Ishikawa (cell line): ENCODE measurements around the gene NPHS1.

ENCODE experiments used
- CEBPB ChIP-seq: IDR thresholded peaks from 2 replicates; pipeline ENCODE4 v1.6.1; 2012
- CREB1 ChIP-seq: IDR thresholded peaks from 2 replicates; pipeline ENCODE4 v1.6.1; 2012; ENCODE audit warnings: low read depth
- EP300 ChIP-seq: IDR thresholded peaks from 2 replicates; pipeline ENCODE4 v1.6.1; 2012; ENCODE audit warnings: borderline replicate concordance
- FOXM1 ChIP-seq: IDR thresholded peaks from 2 replicates; pipeline ENCODE4 v1.6.1; 2012; ENCODE audit warnings: low read depth, borderline replicate concordance
- NFIC ChIP-seq: IDR thresholded peaks from 2 replicates; pipeline ENCODE4 v1.6.1; 2012
- RAD21 ChIP-seq: IDR thresholded peaks from 2 replicates; pipeline ENCODE4 v1.6.1; 2012; ENCODE audit warnings: low read depth
- REST ChIP-seq: IDR thresholded peaks from 2 replicates; pipeline ENCODE4 v1.6.1; 2012; ENCODE audit warnings: low read depth, mild to moderate bottlenecking
- TAF1 ChIP-seq: IDR thresholded peaks from 2 replicates; pipeline ENCODE4 v1.6.1; 2012; ENCODE audit warnings: low read depth, mild to moderate bottlenecking
- TCF12 ChIP-seq: IDR thresholded peaks from 2 replicates; pipeline ENCODE4 v1.6.1; 2012; ENCODE audit warnings: low read depth
- TEAD4 ChIP-seq: IDR thresholded peaks from 2 replicates; pipeline ENCODE4 v1.6.1; 2012
- USF1 ChIP-seq: IDR thresholded peaks from 2 replicates; pipeline ENCODE4 v1.6.1; 2012
- YY1 ChIP-seq: IDR thresholded peaks from 2 replicates; pipeline ENCODE4 v1.6.1; 2012; ENCODE audit warnings: low read depth
- ZBTB7A ChIP-seq: IDR thresholded peaks from 2 replicates; pipeline ENCODE4 v1.6.1; 2012; ENCODE audit warnings: low read depth
- TF ChIP-seq, protein P1 (sequence below): IDR thresholded peaks from 2 replicates; pipeline ENCODE4 v1.6.1; 2012

DNA sequence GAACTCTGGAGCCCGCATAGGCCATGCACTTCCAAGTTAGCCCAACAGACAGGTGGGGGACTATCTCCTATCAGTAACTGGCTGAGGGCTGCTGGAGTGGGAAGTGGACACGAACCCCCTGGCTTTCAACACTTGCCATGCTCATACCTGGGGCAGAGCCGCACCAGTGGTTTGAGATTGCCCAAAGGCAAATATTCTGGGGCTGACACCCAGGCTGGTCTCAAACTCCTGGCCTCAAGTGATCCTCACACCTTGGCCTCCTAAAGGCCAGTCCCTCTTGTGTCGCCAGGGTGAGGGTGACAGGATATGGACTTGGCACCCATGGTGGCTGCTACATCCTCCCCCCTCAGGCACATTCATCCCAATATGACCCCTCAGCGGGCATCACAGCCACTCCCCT lies 34.9 kb upstream of the NPHS1 start:
- TF ChIP-seq FOXM1 (no peak), REST (no peak), YY1 (no peak), RAD21 (no peak), TAF1 (no peak), EP300 (no peak), CREB1 (no peak), ZBTB7A (no peak), TEAD4 (no peak), NFIC (no peak), CEBPB (no peak), TCF12 (no peak), USF1 (no peak)
- TF ChIP-seq, protein P1, sequence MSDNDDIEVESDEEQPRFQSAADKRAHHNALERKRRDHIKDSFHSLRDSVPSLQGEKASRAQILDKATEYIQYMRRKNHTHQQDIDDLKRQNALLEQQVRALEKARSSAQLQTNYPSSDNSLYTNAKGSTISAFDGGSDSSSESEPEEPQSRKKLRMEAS: no peak
